KOPT-K1 (cell line): ENCODE results near the gene ARL11.
"Not testable (repeated sequence)": the region's sequence is repeated elsewhere in the genome, so short reads cannot be mapped to it uniquely, and the experiment has no call there.

Source experiments
- H3K27ac ChIP-seq: fragments of 200-600 bp; sonication (generic); 2 replicates; pipeline ENCODE4 v1.5.1; 2016; ENCODE audit warnings: antibody characterized with exemption, mild to moderate bottlenecking, low read depth, low read length; ENCODE audit not compliant: poor library complexity, severe bottlenecking
- H3K36me3 ChIP-seq: fragments of 200-600 bp; sonication (generic); 2 replicates; pipeline ENCODE4 v1.5.1; 2017; ENCODE audit warnings: antibody characterized with exemption, mild to moderate bottlenecking, low read length, moderate library complexity; ENCODE audit not compliant: insufficient read depth
- H3K9me3 ChIP-seq: fragments of 200-600 bp; sonication (generic); 2 replicates; pipeline ENCODE4 v1.5.1; 2017; ENCODE audit warnings: antibody characterized with exemption, low read length, mild to moderate bottlenecking; ENCODE audit not compliant: insufficient read depth, poor library complexity, severe bottlenecking

The ARL11 gene

DNA sequence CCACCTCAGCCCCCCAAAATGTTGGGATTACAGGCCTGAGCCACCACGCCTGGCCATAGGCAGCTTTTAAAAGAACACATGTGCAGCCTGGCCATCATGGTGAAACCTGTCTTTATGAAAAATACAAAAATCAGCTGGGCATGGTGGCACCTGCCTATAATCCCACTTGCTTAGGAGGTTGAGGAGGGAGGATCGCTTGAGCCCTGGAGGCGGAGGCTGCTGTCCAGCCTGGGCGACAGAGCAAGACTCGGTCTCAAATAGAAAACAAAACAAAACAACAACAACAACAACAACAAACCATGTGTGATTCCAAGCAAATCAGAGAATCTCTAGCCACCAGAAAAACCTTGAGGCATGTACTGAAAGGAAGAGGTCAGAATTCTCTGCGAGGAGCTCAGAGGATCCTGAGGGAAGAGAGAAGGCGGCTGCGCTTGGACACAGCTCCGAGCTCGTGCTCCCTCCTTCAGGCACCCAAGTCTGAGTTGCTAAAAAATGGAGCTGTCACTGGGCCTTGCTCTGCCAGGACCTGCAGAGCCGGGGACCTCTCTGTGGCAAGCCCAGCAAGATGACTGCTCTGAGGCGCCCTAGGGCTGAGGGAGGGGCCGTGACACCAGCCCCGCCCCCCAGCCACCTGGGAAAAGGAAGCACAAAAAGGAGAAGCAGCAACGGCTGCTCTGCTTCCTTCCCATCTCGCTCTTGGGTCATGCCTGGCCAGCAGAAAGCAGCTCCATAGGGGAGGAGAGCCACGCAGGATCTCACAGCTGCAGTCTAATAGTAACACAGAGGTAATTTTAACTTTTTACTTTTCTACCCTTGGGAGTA lies at the start of gene ARL11:
TSS of gene ARL11 (plus strand) at position 677 of the 822 bp plus-strand sequence. CDS start 1,941 bp downstream, outside the sequence.
- H3K9me3 ChIP-seq, result no peaks in the 10 kb centered on the region
- peaks cover 15% of the 10 kb centered on the region for H3K36me3 ChIP-seq
- peak within 1 kb of the TSS; percentile 76 for H3K27ac ChIP-seq

DNA sequence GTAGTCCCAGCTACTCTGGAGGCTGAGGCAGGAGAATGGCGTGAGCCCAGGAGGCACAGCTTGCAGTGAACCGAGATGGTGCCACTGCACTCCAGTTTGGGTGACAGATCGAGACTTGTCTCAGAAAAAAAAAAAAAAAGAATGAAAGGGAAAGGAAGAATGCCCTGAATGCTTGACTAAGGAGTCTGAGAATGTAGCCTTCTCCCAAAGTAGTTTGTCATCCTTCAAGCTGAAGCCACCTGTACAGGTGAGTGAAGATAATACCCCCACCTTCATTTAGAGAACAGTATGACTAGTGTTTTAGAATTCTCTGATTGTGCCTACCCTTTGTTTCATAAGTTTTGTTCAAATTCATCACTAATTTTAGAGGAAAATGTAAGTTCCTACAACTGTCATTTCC lies 48.8 kb upstream of the ARL11 start:
- Histone ChIP-seq H3K9me3 (no peaks in the 10 kb centered on the region), H3K36me3 (peaks cover 29% of the 10 kb centered on the region), H3K27ac (no peak overlapping the region)

- Histone ChIP-seq H3K36me3 (peaks cover 29% of the 10 kb centered on the region), H3K27ac (no peak overlapping the region), H3K9me3 (no peaks in the 10 kb centered on the region)
These were observed 47.2 kb upstream of the ARL11 start for GRCh38 chr13:49580980-49581680.

GRCh38 chr13:49584771-49585182 lies 43.5 kb upstream of the ARL11 start:
- Histone ChIP-seq H3K27ac (peak overlapping the region; percentile 70), H3K36me3 (peaks cover 18% of the 10 kb centered on the region), H3K9me3 (no peaks in the 10 kb centered on the region)

GRCh38 chr13:49585220-49586157 lies 42.8 kb upstream of the ARL11 start, which contains the start of gene RCBTB1:
RCBTB1 (minus strand) TSS chr13:49585558; CDS start chr13:49567279, 18,279 bp downstream.
- Histone ChIP-seq H3K36me3 (peaks cover 11% of the 10 kb centered on the region), H3K27ac (peak within 1 kb of the TSS; percentile 70), H3K9me3 (no peaks in the 10 kb centered on the region)

GRCh38 chr13:49586717-49587116 lies 41.6 kb upstream of the ARL11 start:
- no peak overlapping the region for H3K27ac ChIP-seq
- peaks cover 4% of the 10 kb centered on the region; the same call in 1 of the 2 replicates for H3K36me3 ChIP-seq
- H3K9me3 ChIP-seq, result no peaks in the 10 kb centered on the region

DNA sequence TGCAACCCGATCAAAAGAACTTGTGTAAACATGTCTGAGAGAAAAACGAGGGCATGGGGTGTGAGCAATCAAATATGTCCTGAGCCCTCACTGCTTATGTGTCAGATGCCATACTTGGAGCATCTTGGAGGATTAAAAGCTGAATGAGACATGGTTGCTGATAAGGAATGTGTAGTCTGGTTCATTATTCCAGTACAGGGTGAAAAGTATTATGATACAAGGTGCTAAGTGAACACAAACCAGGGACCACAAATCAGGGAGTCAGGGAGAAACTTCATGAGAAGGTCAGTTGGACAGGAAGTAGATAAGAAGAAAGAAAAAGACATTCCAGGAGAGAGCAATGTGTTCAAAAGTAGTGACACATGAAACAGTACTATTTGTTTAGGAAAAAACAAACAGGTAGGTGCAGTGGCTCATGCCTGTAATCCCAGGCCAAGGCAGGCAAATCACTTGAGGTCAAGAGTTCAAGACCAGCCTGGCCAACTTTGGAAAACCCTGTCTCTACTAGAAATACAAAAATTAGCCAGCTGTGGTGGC lies 40.9 kb upstream of the ARL11 start:
- H3K36me3 ChIP-seq, result no peaks in the 10 kb centered on the region
- no peak overlapping the region for H3K27ac ChIP-seq
- H3K9me3 ChIP-seq, result no peaks in the 10 kb centered on the region

GRCh38 chr13:49590714-49591113 lies 37.6 kb upstream of the ARL11 start:
- H3K36me3 ChIP-seq, H3K27ac ChIP-seq, H3K9me3 ChIP-seq: not testable (repeated sequence)

GRCh38 chr13:49593876-49594275 lies 34.4 kb upstream of the ARL11 start:
- H3K36me3 ChIP-seq, H3K27ac ChIP-seq, H3K9me3 ChIP-seq: not testable (repeated sequence)

- H3K9me3 ChIP-seq, result no peaks in the 10 kb centered on the region
- no peak overlapping the region for H3K27ac ChIP-seq
- no peaks in the 10 kb centered on the region for H3K36me3 ChIP-seq
These were observed 33.7 kb upstream of the ARL11 start for GRCh38 chr13:49594576-49594975.

- H3K36me3 ChIP-seq, result no peaks in the 10 kb centered on the region
- H3K27ac ChIP-seq, result no peak overlapping the region
- no peaks in the 10 kb centered on the region for H3K9me3 ChIP-seq
These were observed 32.1 kb upstream of the ARL11 start for GRCh38 chr13:49596221-49596620.

- H3K9me3 ChIP-seq, result no peaks in the 10 kb centered on the region
- H3K27ac ChIP-seq, result no peak overlapping the region
- no peaks in the 10 kb centered on the region for H3K36me3 ChIP-seq
These were observed 31.2 kb upstream of the ARL11 start for GRCh38 chr13:49597043-49597641.

DNA sequence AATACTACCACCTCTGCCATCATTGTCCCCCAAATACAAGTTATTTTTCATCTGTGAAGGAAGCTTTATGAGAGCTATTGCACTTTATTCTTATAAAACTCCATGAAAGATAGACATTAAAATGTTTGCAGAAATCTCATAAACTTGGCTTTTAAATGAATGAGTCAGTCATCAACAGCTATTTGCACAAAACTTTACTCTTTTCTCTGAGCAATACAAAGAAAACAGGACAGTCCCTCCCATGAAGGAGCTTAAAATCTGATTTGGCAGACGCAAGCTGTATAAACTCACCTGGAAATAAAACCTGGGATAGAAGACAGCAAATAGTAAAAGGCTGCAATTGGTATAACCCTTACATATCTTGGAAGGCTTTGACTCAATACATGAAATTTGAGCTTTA lies 26.3 kb upstream of the ARL11 start:
- no peaks in the 10 kb centered on the region for H3K36me3 ChIP-seq
- no peak overlapping the region for H3K27ac ChIP-seq
- H3K9me3 ChIP-seq, result no peaks in the 10 kb centered on the region

DNA sequence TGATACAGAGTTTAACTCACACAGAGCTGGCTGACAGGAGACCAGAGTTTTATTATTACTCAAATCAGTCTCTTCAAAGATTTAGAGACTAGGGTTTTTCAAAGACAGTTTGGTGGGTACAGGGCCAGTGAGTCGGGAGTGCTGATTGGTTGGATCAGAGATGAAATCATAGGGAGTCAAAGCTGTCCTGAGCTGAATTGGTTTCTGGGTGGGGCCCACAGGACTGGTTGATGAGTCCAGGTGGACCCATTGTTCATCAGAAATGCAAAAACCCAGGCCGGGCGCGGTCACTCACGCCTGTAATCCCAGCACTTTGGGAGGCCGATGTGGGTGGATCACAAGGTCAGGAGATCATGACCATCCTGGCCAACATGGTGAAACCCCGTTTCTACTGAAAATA lies 25.7 kb upstream of the ARL11 start:
- not testable (repeated sequence) for H3K9me3 ChIP-seq, H3K36me3 ChIP-seq, H3K27ac ChIP-seq
